HG02623 (cell line): ENCODE measurements around the gene ANP32E.
A peak's percentile ranks its signal among the peaks of the same experiment; 100 is the strongest.
"Not testable (repeated sequence)": the region's sequence is repeated elsewhere in the genome, so short reads cannot be mapped to it uniquely, and the experiment has no call there.

ENCODE experiments used
- ATAC-seq: cut with Tn5 transposase; IDR thresholded peaks from one replicate; pipeline ENCODE4 v1.9.1; 2021; ENCODE audit warnings: moderate library complexity; ENCODE audit not compliant: unreplicated experiment

ANP32E gene

DNA sequence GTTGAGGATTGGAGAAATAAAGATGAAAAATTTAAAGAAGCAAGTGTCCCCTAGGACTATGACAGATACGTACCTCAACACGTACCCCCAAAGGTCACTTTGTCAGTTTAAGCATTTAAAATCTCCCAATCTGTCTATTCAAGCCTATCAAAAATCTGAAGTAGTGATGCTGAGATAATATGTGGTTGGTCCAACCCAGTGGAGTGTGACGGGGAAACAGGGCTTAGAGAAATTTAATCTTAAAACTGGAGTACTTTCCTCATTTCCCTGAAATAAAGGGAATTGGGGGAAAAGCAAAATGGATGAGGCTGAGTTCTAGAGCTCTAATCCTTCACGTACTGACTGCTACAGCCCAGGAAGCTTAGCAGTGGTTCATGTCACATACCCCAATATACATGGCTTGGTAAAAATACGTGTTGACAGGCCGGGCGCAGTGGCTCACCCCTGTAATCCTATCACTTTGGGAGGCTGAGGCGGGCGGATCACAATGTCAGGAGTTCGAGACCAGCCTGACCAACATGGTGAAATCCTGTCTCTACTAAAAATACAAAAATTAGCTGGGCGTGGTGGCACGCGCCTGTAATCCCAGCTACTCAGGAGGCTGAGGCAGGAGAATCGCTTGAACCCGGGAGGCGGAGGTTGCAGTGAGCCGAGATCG is 21.7 kb downstream of the ANP32E start:
- ATAC-seq = not testable (repeated sequence)

DNA sequence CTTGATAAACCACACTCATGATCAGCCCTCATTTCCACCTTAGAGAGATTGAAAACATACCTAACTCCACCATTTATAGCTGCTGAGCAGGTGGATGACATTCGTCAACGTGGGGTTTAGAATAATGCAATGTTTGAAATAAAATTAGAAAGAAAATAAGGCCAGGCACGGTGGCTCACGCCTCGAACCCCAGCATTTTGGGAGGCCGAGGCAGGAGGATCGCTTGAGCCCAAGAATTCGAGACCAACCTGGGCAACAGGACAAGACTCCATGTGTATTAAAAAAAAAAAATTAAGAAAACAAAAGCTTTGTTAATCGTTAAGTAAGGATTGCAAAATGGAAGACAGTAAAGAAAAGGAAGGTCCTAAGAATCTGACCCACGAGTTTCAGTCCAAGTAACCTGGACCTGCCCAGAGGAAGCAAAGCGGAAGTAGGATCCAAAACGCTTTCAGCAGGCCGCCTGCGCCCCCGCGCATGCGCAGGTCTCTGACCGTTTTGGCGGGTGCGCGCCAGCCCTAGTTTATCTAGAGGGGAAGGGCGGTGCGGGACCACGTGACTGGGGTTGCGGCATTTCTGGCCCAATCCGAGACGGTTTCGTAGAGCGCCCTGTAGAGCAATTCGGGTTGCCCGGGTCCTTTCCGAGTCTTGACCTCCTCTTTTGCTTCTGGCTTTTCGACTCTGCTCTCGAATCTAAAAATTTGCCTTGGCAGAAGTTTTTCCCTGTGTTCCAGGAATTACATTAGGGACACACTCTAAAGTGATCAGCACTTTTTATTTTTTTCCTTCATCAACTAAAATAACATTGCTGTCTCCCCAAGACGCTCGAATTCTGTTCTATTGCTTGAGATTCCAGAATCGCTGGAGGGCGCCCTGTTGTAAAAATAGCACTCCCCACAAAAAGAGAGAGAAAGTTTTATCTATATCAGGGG is 22.5 kb downstream of the ANP32E start:
- ATAC-seq = peak; percentile 88

DNA sequence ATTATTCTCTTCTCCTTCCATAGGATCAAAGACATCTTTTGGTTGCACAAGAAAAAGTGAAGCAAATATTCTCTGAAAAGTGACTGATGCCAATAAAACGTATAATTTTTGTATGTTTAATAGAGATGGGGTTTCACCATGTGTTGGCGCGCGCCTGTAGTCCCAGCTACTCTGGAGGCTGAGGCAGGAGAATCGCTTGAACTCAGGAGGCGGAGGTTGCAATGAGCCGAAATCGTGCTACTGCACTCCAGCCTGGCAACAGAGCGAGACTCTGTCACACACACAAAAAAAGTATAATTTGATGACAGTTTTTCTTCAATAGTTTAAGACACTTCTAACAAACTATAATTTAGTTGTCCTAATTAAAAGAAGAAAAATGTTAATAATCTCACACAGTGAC is 23.8 kb downstream of the ANP32E start:
- ATAC-seq = no peak

DNA sequence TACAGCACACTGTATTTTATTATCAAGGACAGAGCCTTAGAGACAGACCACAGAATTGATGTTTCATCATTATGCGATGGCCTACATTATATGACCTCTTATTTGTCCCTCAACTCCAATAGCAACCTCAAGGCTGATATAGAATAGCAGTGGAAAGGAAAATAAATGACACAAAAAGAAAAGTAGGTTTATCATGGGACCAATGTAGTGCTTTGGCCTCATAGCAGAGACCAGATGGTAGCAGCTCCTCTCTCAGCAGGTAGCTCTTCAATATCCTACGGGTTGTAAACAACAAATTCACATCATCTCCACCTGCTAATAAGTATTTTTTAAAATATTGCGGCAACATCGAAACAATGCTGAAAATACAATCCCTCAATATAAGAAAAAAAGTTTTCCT is 25.2 kb downstream of the ANP32E start:
- ATAC-seq = no peak

DNA sequence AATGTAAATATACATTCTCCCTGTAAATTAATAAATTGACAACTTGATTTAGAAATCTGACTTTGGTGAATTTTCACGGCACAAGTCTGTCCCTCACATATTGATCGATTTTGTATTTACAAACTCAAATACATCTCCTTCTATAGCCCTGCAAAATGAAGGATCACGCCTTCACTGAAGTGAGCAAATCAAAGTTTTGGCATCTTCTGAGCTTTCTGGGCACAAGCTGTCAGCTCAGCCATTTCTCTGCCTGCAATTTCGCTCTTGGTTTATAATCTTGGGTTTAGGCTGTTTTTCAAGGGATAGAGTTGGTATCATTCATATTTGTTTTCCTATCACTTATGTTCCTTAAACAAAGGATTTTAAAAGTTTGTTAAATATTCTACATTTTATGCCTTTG is 25.8 kb downstream of the ANP32E start:
- ATAC-seq = no peak

DNA sequence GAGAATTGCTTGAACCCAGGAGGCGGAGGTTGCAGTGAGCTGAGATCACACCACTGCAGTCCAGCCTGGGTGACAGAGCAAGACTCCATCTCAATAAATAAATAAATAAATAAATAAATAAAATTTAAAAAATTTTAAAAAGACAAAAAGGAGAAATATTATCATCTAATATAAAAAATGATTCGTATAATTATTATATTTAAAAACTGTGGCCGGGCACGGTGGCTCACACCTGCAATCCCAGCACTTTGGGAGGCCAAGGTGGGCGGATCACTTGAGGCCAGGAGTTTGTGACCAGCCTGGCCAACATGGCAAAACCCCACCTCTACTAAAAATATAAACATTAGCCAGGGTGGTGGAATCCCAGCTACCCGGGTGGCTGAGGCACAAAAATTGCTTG is 27.5 kb downstream of the ANP32E start:
- not testable (repeated sequence) for ATAC-seq

DNA sequence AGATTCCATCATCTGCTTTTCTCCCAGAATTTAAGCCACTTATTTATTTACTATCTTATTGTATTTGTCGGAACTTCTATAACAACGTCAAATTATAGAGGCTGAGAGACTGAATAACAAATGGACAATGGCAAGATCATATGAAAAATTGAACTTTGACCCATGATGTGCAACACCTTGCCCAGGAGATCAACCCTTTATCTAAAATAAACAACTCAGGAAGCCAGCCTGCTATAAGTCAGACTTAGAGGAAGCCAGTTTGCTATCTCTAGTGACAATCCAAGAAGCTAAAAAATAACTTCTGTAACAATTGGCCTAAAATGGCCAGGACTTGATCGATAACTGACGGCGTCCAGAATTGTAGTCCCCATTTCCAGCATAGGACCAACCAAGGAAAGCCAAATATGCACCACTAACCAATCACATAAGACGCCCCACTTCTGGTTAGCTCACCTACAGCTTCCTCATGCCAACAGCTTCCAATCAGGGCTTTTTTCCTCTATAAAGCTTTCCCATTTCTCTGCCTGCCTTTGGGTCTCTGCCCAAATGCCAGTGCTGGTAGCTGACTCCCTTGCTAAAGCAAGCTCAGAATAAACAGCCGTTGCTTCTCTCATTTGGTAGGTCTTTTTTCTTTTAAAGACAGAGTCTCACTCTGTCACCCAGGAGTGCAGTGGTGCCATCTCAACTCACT is 28.5 kb downstream of the ANP32E start:
- no peak for ATAC-seq

DNA sequence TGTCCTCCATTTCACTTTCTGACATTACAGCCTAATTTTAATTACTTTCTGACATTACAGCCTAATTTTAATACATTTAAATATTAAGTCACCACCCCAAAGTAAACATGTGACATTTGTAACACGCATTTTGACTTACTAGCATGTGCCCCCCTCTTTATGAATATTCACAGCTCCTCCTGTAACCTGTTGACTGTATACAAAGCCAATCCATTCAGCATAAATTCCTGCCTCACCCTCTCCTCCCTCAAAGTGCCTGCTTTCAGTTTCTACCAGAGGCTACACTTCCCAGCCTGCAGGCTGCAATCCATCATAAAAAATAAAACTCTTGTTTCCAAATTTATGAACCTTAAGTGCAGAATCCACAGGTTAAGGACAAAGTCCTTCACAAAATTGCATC is 39.5 kb downstream of the ANP32E start:
- ATAC-seq = no peak

DNA sequence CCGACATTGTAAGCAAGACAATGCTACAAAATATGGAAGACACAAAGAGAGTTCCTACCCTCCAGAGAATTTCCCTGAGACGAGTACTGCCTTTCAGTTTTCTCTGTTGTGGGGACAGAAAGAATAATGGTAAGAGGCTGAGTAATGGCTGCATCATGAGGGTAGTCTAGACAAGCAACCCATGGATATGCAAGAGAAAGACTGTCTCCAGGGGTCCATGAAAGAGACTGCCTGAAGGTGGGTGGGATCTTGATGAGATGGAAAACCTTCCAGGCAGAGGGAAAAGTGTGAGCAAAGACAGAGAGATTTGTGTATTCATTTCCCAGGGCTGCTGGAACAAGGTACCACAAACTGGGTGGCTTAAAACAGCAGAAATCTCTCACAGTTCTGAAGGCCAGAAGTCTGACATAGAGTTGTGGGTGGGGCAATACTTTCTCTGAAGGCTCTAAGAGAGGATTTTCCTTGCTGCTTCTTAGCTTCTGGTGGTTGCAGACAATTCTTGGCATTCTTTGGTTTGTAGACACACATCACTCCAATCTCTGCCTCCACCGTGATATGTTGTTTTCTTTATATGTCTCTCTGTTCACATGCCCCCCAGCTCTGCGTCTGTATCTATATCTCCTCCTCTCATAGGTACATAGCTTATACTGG is 41.4 kb downstream of the ANP32E start:
- ATAC-seq = no peak

DNA sequence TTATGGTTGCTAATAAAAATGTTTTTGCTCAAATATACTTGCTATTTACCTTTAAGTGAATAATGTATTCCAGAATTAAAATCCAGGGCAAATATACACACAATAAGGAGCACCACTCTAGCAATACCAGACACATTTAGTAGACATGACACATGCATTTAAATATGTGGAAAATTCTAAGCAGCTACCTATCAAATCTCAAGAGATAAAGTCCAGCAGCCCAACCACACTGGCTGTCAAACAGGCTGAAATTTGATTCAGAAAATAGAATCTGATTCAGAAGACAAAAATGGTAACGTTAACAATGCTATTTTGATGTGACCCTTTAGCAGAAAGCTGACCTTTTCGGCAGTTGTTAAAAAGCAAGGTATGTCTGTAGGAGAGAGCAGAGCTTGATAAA is 43.9 kb downstream of the ANP32E start:
- no peak for ATAC-seq

DNA sequence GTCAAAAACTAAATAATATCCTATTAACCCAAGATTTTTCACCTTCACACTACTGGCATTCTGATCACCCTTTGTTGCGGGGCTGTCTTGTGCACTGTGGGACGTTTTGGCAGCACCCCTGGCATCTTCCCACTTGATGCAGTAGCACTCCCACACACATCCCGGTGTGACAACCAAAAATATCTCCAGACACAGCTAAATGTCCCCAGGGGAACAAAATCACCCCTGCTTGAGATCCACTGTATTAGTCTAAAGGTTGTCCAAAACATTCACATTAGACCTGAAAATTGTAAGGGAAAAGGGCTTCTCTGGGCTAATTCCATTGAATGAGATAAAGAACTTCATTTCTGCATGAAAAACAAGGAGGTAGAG is 48.4 kb downstream of the ANP32E start:
- no peak for ATAC-seq

DNA sequence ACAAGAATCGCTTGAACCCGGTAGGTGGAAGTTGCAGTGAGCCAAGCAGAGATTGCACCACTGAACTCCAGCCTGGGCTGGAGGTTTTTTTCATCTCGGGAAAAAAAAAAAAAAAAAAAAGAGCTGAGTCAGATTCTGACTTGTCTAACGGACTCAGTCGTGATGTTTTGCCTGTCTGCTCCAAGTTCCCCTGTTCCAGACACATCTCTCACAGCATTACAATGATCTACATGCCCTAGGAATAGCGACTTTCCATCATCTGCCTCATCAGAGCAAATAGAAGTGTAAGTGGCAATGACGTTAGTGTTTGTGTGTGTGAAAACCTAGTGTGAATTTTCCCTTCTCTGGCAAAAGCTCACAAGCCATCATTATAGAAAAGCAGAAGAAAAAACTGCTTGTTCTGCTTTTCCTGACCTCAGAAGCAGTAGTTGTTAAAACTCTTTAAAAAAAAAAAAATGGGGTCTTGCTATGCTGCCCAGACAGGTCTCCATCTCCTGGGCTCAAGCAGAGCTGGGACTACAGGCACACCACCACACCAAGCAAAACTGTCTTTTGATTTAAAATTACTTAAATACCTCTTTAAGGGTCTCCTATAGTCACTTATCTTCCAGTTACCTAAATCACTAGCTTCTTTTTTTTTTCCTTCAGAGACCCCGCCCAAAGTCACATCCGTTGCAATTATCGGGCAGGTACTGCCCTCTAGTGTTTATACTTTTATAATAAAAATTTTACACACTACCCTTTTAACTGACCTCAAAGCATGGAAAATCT is 48.9 kb downstream of the ANP32E start:
- ATAC-seq = no peak

DNA sequence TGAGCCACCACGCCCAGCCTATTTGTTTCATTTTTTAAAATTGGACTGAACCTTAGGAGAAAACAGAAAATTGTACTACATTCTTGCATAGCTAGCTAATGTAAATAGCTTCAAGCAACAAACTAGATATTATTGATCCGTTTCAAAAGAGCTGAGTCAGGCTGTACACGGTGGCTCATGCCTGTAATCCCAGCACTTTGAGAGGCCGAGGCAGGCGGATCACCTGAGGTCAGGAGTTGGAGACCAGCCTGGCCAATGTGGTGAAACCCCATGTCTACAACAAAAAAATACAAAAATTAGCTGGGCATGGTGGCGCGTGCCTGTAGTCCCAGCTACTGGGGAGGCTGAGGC is 49.5 kb downstream of the ANP32E start:
- not testable (repeated sequence) for ATAC-seq

DNA sequence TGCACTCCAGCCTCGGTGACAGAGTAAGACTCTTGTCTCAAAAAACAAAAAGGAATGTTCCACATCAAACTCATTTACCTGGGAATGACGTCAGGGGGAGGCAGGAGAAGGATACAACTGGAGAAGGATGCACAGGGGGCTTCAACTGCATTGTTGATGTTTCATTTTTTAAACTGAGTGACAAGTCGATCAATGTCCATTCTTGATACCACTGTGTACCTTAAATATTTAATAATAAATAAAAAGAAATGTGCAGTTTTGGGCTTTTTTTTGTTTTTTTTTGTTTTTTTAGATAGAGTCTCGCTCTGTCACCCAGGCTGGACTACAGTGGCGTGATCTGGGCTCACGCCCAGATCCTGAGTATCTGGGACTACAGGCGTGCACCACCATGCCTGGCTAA is 50.4 kb downstream of the ANP32E start:
- ATAC-seq = no peak

DNA sequence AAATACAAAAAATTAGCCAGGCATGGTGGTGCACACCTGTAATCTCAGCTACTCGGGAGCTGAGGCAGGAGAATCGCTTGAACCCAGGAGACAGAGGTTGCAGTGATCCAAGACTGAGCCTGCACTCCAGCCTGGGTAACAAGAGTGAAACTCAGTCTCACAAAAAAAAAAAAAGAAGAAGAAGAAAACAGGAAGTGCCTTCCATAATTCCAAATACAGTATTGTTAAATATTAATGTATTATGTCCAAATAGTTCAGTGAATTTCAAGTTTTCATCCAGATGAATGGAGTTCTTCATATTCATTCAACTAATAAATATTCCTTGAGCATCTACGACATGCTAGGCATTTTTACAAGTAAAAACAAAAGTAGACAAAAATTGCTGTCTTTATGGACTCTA is 52.9 kb downstream of the ANP32E start:
- no peak for ATAC-seq

DNA sequence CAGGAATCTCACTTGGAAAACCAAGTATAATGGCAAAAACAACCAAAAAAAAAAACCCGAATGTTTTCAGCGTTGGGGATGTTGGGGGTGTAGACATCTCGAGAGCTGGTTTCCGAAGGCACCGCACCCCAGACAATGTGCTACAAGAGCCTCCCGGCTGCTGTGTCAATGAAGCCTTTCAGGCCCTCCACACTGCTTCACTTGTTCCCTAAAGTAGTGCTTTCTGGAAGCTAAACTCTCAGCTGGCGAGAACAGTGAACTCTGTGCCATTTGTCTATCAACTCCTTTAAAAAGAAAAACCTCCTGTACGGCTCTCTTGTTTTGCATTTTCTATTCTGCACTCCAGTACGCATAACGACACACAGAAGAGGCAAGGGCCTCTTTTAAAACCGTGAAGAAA is 53.7 kb downstream of the ANP32E start:
- no peak for ATAC-seq

DNA sequence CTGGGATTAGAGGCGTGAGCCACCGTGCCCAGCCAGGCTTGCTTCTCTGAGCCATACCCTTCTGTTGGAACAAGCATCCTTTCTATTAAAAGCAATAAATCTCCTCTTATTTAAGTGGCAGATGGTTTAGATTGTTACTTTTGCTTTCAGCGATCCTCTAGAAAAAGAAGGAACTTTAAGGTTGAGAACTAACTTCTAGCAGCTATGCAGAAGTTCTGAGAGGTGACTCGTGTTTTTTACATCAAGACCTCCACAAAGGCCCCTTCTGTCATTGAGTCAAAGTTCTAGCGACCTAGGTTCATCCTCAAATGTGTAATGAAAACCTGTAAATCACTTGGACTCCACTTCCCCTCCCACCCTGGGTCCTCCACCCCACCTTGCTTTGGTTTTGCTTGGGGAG is 55.4 kb downstream of the ANP32E start:
- ATAC-seq = no peak

DNA sequence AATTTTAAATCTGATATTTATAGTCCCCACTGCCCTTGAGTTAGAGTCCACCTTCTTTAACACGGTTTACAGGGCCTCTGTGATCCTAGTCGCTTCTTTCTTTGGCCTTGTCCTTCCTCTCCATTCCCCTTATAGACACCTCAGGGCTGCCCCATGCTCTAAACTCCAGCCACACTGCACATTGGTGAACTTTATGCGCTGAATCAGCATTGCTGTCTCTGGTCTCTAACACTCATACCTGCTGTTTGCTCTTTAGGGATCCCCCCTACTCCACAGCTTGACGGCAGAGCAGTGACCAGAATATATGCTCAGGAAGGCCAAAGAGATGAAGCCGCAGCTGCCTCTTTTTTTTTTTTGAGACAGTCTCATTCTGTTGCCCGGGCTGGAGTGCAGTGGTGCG is 56.0 kb downstream of the ANP32E start:
- no peak for ATAC-seq

DNA sequence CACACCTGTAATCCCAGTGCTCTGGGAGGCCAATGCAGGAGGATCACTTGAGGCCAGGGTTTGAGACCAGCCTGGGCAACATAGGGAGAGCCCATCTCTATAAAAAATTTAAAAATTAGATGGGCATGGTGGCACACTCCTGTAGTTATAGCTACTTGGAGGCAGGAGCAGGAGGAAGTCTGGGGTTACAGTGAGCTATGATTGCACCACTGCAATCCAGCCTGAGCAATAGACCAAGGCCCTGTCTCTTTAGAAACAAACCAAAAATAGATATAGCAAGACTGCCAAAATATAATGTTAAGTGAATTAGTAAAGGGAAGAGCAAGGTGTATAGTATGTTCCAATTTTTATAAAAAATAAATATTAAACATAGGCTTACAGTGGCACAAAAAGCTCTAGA is 57.4 kb downstream of the ANP32E start:
- ATAC-seq = no peak

DNA sequence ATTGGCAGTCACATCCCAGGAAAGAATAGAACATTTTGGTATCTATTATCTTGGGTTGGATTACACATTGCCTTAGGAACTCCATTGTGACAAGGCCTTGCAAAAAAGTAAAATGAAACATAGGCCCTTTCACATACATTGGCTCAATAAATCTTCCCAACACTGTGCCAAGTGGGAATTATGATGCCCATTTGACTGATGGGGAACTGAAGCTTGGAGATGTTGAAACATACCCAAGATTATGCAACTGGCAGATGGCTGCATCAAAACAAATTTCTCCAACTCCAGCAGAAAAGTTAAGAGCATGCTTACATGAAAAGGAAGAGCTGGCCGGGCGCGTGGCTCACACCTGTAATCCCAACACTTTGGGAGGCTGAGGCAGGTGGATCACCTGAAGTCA is 59.3 kb downstream of the ANP32E start:
- ATAC-seq = no peak

DNA sequence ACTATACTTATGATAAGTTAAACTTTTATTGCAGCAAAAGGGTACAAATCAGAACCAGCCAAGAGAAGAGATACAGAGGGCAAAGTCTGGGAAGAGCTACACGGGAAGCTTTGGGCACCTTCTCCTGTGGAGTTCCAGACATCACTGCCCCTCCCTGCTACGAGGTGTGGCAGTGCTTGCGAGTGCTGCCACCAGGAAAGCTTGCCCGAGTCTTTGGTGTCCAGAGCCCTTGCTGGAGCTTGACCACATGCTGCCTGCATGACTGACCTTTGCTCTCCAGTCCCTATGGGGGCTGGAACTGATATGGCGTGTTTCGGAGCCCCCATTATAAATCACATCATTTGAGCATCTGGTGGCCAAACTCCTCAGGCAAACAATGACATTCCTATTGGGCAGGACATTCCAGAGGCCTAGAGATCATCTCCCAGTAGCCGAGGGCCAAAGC is 62.7 kb downstream of the ANP32E start:
- ATAC-seq = no peak
